Endodermal cell (in vitro differentiated cells): ENCODE measurements around the gene TSC1. TPM values are rescaled to one million over a fixed set of nuclear protein-coding genes. Genes with fewer than 3 reads are reported as not detected.

Experiments used
- DNase-seq: peaks from one replicate; pipeline ENCODE4 v3.0.0-alpha.2; 2017
- H3K27ac ChIP-seq: 2 replicates; pipeline ENCODE4 v1.5.1; 2013; ENCODE audit warnings: mild to moderate bottlenecking, low read depth, low read length, moderate library complexity
- H3K27me3 ChIP-seq: 2 replicates; pipeline ENCODE4 v1.6.1; 2013; ENCODE audit warnings: mild to moderate bottlenecking, low read length, moderate library complexity; ENCODE audit not compliant: insufficient read depth, control insufficient read depth, poor library complexity, severe bottlenecking
- H3K36me3 ChIP-seq: 2 replicates; pipeline ENCODE4 v1.7.0; 2013; ENCODE audit warnings: mild to moderate bottlenecking, low read length, moderate library complexity; ENCODE audit not compliant: control insufficient read depth, insufficient read depth
- H3K4me1 ChIP-seq: one replicate; pipeline ENCODE4 v1.7.0; 2013; ENCODE audit warnings: low read length; ENCODE audit not compliant: control insufficient read depth, insufficient read depth
- H3K4me3 ChIP-seq: 2 replicates; pipeline ENCODE4 v1.5.1; 2013; ENCODE audit warnings: mild to moderate bottlenecking, low read length, moderate library complexity
- H3K9ac ChIP-seq: 2 replicates; pipeline ENCODE4 v1.6.1; 2013; ENCODE audit warnings: mild to moderate bottlenecking, low read length, moderate library complexity; ENCODE audit not compliant: poor library complexity, severe bottlenecking; ENCODE audit errors: extremely low read depth
- H3K9me3 ChIP-seq: 2 replicates; pipeline ENCODE4 v1.6.1; 2013; ENCODE audit warnings: mild to moderate bottlenecking, low read length, moderate library complexity; ENCODE audit not compliant: control insufficient read depth
- H3K27ac Mint-ChIP-seq: 2 replicates; pipeline ENCODE4 v1.8.0; 2020; ENCODE audit warnings: mixed read lengths
- H3K27me3 Mint-ChIP-seq: 2 replicates; pipeline ENCODE4 v1.8.0; 2021; ENCODE audit warnings: mild to moderate bottlenecking, mixed read lengths; ENCODE audit not compliant: insufficient read depth
- H3K36me3 Mint-ChIP-seq: 2 replicates; pipeline ENCODE4 v1.8.0; 2020; ENCODE audit warnings: low read depth, mixed read lengths
- H3K4me1 Mint-ChIP-seq: 2 replicates; pipeline ENCODE4 v1.8.0; 2020; ENCODE audit warnings: mixed read lengths
- H3K4me3 Mint-ChIP-seq: 2 replicates; pipeline ENCODE4 v1.8.0; 2020; ENCODE audit warnings: mild to moderate bottlenecking, moderate library complexity, mixed read lengths
- H3K9me3 Mint-ChIP-seq: 2 replicates; pipeline ENCODE4 v1.8.0; 2020; ENCODE audit warnings: mild to moderate bottlenecking, mixed read lengths
- CTCF ChIP-seq: fragments of 200-600 bp; sonication (generic); conservative IDR thresholded peaks from 2 replicates; pipeline ENCODE4 v1.5.0; 2021; ENCODE audit warnings: antibody characterized with exemption, mild to moderate bottlenecking
- WGBS, 2 experiments: methylation state at CpG; one replicate each; pipeline versions ENCODE4 v1.1.5 to v1.1.7; 2013; ENCODE audit warnings: missing lambda C conversion rate in 2 of 2, mixed read lengths in 1 of 2; ENCODE audit not compliant: insufficient coverage in 1 of 2, insufficient read length in 1 of 2; 5-methylcytosine and 5-hydroxymethylcytosine counted together
- total RNA-seq, 2 donors: library from RNA; stranded (reverse); fragmentation: NEBNext Ultra II Directional in 1 of 2; extraction: Animal tissue kit (Norgen Biotek cat#: 25700) in 1 of 2; gene quantifications; 2 replicates in 1 of 2; 3 replicates in 1 of 2; pipeline ENCODE4 v1.2.1, GENCODE V29; 2021

TSC1 gene
- total RNA-seq, 2 donors from 2014 or later: 67.8 to 72.9 TPM

- no peak for DNase-seq
- H3K27me3 ChIP-seq: peaks cover 24% of the 10 kb centered on the region
- Mint-ChIP-seq H3K4me3 (peak overlapping the region; percentile 75), H3K36me3 (no peaks in the 10 kb centered on the region), H3K27ac (no peak overlapping the region), H3K27me3 (peaks cover 35% of the 10 kb centered on the region), H3K4me1 (no peaks in the 10 kb centered on the region), H3K9me3 (no peaks in the 10 kb centered on the region)
- H3K9ac ChIP-seq: no peak overlapping the region
- 87 to 95% methylated on average over 3 of the region's 3 CpGs for WGBS, 2 experiments
- TF ChIP-seq CTCF: no peak
- no peak overlapping the region for H3K27ac ChIP-seq
- no peaks in the 10 kb centered on the region for H3K36me3 ChIP-seq
- no peak overlapping the region for H3K4me3 ChIP-seq
- no peaks in the 10 kb centered on the region for H3K4me1 ChIP-seq
- H3K9me3 ChIP-seq: no peaks in the 10 kb centered on the region
These were observed 67.6 kb downstream of the TSC1 start for GRCh38 chr9:132876849-132877248.

GRCh38 chr9:132875159-132875558, 69.3 kb downstream of the TSC1 start:
- Histone ChIP-seq H3K36me3 (no peaks in the 10 kb centered on the region), H3K27me3 (peaks cover 24% of the 10 kb centered on the region), H3K27ac (no peak overlapping the region), H3K9me3 (no peaks in the 10 kb centered on the region), H3K4me3 (no peak overlapping the region), H3K9ac (no peak overlapping the region), H3K4me1 (no peaks in the 10 kb centered on the region)
- Mint-ChIP-seq H3K4me1 (no peaks in the 10 kb centered on the region), H3K9me3 (no peaks in the 10 kb centered on the region), H3K27me3 (peaks cover 35% of the 10 kb centered on the region), H3K36me3 (no peaks in the 10 kb centered on the region), H3K4me3 (no peak overlapping the region), H3K27ac (no peak overlapping the region)
- DNase-seq: no peak
- 67 to 87% methylated on average over 3 to 5 of the region's 5 CpGs for WGBS, 2 experiments
- no peak for TF ChIP-seq CTCF

GRCh38 chr9:132873403-132873802, 71.0 kb downstream of the TSC1 start:
- H3K27me3 ChIP-seq: peaks cover 24% of the 10 kb centered on the region
- no peaks in the 10 kb centered on the region for H3K4me1 Mint-ChIP-seq
- H3K27ac ChIP-seq: no peak overlapping the region
- TF ChIP-seq CTCF: no peak
- H3K4me3 Mint-ChIP-seq: no peak overlapping the region
- H3K4me3 ChIP-seq: no peak overlapping the region
- H3K9me3 Mint-ChIP-seq: no peaks in the 10 kb centered on the region
- no peaks in the 10 kb centered on the region for H3K9me3 ChIP-seq
- DNase-seq: no peak
- no peaks in the 10 kb centered on the region for H3K36me3 Mint-ChIP-seq
- WGBS, 2 experiments: 79 to 92% methylated on average over 5 to 7 of the region's 7 CpGs
- H3K4me1 ChIP-seq: no peaks in the 10 kb centered on the region
- H3K27me3 Mint-ChIP-seq: peaks cover 31% of the 10 kb centered on the region
- no peaks in the 10 kb centered on the region for H3K36me3 ChIP-seq
- H3K27ac Mint-ChIP-seq: no peak overlapping the region
- no peak overlapping the region for H3K9ac ChIP-seq
